HG03280 (cell line): ENCODE measurements around the gene TOMM7.
"Not testable (repeated sequence)": the region's sequence is repeated elsewhere in the genome, so short reads cannot be mapped to it uniquely, and the experiment has no call there.

Experiments used
- ATAC-seq: cut with Tn5 transposase; IDR thresholded peaks from one replicate; pipeline ENCODE4 v1.9.1; 2021; ENCODE audit warnings: mild to moderate bottlenecking, moderate library complexity; ENCODE audit not compliant: unreplicated experiment

Gene TOMM7

GRCh38 chr7:22854158-22855048 is 31.8 kb upstream of the TOMM7 start:
- ATAC-seq, result peak; percentile 79

- ATAC-seq, result peak; percentile 29
These were observed 31.1 kb upstream of the TOMM7 start for GRCh38 chr7:22853674-22854157.

GRCh38 chr7:22853138-22853537 is 30.5 kb upstream of the TOMM7 start:
- ATAC-seq, result no peak

GRCh38 chr7:22851145-22851544 is 28.5 kb upstream of the TOMM7 start:
- ATAC-seq, result no peak

GRCh38 chr7:22850394-22850793 is 27.7 kb upstream of the TOMM7 start:
- ATAC-seq, result not testable (repeated sequence)

GRCh38 chr7:22849662-22850061 is 27.0 kb upstream of the TOMM7 start:
- ATAC-seq, result no peak

GRCh38 chr7:22849172-22849571 is 26.5 kb upstream of the TOMM7 start:
- ATAC-seq, result no peak

- no peak for ATAC-seq
These were observed 24.3 kb upstream of the TOMM7 start for GRCh38 chr7:22846961-22847360.

GRCh38 chr7:22845221-22845834 is 22.7 kb upstream of the TOMM7 start:
- ATAC-seq, result no peak

GRCh38 chr7:22843681-22844309 is 21.1 kb upstream of the TOMM7 start:
- no peak for ATAC-seq

GRCh38 chr7:22842973-22843372 is 20.3 kb upstream of the TOMM7 start:
- no peak for ATAC-seq

- ATAC-seq, result no peak
These were observed 19.8 kb upstream of the TOMM7 start for GRCh38 chr7:22842383-22842941.

- no peak for ATAC-seq
These were observed 19.3 kb upstream of the TOMM7 start for GRCh38 chr7:22841954-22842353.

GRCh38 chr7:22837308-22837707 is 14.7 kb upstream of the TOMM7 start:
- ATAC-seq, result no peak

- ATAC-seq, result not testable (repeated sequence)
These were observed 13.9 kb upstream of the TOMM7 start for GRCh38 chr7:22836506-22836905.

GRCh38 chr7:22833957-22834356 is 11.3 kb upstream of the TOMM7 start:
- ATAC-seq, result no peak

- no peak for ATAC-seq
These were observed 10.6 kb upstream of the TOMM7 start for GRCh38 chr7:22833113-22833855.

GRCh38 chr7:22832401-22832800 is 9.8 kb upstream of the TOMM7 start:
- ATAC-seq, result no peak

- no peak for ATAC-seq
These were observed 9.1 kb upstream of the TOMM7 start for GRCh38 chr7:22831602-22832305.

- ATAC-seq, result no peak
These were observed 4.9 kb upstream of the TOMM7 start for GRCh38 chr7:22827563-22827962.
